ENCODE results near the gene TMEM184A. TPM values are rescaled to one million over a fixed set of nuclear protein-coding genes. Genes with fewer than 3 reads are reported as not detected.

Gene TMEM184A
- total RNA-seq, 1 donor from 2014 or later, result 0.23 TPM

DNA sequence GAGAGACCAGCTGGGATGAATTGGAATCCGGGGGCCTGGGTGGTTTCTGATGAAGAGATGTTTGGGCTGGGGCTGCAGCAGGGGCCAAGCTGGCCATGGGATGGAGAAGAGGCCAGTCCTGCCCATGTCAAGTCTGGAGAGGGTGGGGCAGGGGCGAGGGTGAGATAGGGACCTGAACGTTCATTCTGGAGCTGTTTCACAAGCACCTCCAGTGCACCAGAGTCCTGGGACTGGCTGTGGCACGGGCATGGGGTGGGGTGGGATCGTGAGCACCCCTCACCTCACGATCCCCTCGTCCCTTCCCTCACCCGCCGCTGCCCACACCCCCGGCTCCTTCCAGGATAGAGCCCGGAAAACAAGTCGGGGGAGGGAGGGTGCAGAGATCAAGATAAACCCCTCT is 39.6 kb upstream of the TMEM184A start:
- Mint-ChIP-seq H3K4me1 (ENCODE audit: low read depth) (peaks cover 8% of the 10 kb centered on the region), H3K27me3 (ENCODE audit: low read depth) (peaks cover 24% of the 10 kb centered on the region), H3K27ac (no peak overlapping the region), H3K9me3 (no peaks in the 10 kb centered on the region), H3K36me3 (ENCODE audit: low read depth) (no peaks in the 10 kb centered on the region), H3K4me3 (ENCODE audit: low read depth) (no peak overlapping the region)
- no peak for DNase-seq (ENCODE audit: low spot score)
- intact Hi-C loops (cut with micrococcal nuclease), result no loop called here

DNA sequence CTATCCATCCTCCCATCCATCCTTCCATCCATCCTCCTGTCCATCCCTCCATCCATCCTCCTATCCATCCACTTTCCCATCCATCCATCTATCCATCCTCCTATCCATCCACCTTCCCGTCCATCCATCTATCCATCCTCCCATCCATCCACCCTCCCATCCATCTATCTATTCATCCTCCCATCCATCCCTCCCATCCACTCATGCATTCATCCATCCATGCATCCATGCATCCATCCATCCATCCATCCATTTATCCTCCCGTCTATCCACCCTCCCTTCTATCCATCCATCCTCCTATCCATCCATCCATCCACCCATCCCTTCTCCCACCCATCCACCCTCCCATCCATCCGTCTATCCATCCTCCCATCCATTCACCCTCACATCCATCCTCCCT is 39.0 kb upstream of the TMEM184A start:
- intact Hi-C loops (cut with micrococcal nuclease), result no loop called here
- no peak overlapping the region for H3K4me3 Mint-ChIP-seq (ENCODE audit: low read depth)
- no peak for DNase-seq (ENCODE audit: low spot score)
- H3K27me3 Mint-ChIP-seq (ENCODE audit: low read depth), result peaks cover 28% of the 10 kb centered on the region
- H3K27ac Mint-ChIP-seq, result no peak overlapping the region
- H3K36me3 Mint-ChIP-seq (ENCODE audit: low read depth), result no peaks in the 10 kb centered on the region
- peaks cover 8% of the 10 kb centered on the region for H3K4me1 Mint-ChIP-seq (ENCODE audit: low read depth)
- H3K9me3 Mint-ChIP-seq, result no peaks in the 10 kb centered on the region

DNA sequence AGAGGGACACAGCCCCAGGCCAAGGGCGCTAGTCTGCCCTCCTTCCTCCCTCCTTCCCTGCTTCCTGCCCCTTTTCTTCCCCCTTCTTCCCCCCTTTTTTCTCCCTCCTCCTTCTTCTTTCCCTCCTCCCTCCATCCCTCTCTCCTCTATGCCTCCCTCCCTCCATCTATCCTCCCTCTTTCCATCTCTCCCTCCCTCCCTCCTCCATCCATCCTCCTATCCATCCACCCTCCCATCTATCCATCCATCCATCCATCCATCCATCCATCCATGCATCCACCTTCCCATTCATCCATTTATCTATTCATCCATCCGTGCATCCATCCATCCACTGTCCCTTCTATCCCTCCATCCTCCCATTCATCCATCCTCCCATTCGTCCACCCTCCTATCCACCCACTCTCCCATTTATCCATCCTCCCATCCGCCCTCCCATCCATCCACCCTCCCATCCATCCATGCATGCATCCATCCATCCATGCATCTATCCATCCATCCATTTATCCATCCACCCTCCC is 38.0 kb upstream of the TMEM184A start:
- no peaks in the 10 kb centered on the region for H3K36me3 Mint-ChIP-seq (ENCODE audit: low read depth)
- intact Hi-C loops (cut with micrococcal nuclease), result no loop called here
- no peak overlapping the region for H3K4me3 Mint-ChIP-seq (ENCODE audit: low read depth)
- no peak overlapping the region for H3K27ac Mint-ChIP-seq
- DNase-seq (ENCODE audit: low spot score), result no peak
- H3K9me3 Mint-ChIP-seq, result peaks cover 4% of the 10 kb centered on the region
- peaks cover 8% of the 10 kb centered on the region for H3K4me1 Mint-ChIP-seq (ENCODE audit: low read depth)
- peaks cover 28% of the 10 kb centered on the region for H3K27me3 Mint-ChIP-seq (ENCODE audit: low read depth)

DNA sequence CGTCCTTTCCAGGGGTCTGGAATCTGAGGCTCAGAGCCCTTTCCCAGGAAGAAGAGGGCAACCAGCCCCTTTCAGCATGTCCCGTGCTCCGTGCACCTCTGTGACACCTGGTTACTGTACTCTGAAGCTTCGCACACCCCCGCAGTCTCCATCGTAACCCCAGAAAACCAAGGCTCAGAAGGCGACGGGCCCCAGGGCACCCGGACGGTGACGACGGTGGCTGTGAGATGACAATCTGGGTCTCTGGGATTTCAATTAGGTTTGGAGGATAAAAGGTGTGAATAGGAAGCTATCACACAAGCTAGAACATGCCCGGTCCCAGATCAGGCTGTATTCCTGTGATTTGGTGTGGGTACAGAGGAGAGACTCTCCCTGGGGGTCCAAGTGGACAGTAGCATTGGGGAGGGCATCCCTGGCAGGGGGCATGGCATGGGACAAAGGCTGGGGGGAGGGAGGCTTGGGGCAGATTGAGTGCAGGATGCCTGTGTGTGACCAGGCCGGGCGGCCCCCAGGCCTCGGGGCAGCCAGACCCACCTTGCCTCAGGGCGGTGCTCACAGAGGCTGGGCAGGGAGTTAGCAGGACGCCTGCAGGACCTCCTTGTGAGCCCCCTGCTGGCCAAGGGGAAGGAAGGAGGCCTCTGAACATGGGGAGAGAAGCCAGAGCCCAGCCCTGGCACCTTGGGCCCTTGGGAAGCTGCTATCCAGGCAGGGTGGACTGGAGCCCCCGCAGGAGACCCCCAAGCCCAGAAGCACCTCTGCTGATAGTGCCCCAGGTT is 37.3 kb upstream of the TMEM184A start:
- peaks cover 8% of the 10 kb centered on the region for H3K4me1 Mint-ChIP-seq (ENCODE audit: low read depth)
- intact Hi-C loops (cut with micrococcal nuclease), result no loop called here
- DNase-seq (ENCODE audit: low spot score), result no peak
- H3K4me3 Mint-ChIP-seq (ENCODE audit: low read depth), result no peak overlapping the region
- H3K36me3 Mint-ChIP-seq (ENCODE audit: low read depth), result no peaks in the 10 kb centered on the region
- H3K27ac Mint-ChIP-seq, result no peak overlapping the region
- peaks cover 28% of the 10 kb centered on the region for H3K27me3 Mint-ChIP-seq (ENCODE audit: low read depth)
- H3K9me3 Mint-ChIP-seq, result peaks cover 4% of the 10 kb centered on the region

DNA sequence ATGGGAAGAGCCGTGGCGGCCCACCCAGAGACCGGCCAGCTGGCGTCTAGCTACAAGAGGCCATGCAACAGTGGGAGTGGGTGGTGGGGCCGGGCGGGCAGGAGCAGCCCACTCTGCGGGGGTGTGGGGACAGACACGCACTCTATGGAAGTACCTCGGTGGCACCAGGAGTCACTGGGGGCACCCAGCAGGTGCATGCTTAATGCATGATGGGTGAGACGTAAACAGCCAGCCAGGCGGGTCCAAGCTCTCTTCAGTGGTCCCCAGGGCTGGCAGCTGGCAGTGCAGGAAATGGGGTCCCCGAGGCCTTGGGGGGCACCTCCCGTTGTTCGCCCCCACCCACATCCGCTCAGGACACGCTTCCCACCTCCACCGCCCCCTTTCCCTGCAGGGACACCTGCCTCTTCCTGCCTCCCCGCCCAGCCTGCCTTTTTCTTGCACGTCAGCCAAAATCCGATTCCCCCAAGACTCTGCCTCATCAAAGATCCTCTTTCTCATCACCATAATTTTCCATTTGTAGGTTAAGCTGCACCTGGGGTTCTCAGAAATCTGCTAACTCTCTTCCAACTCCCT is 36.4 kb upstream of the TMEM184A start:
- H3K9me3 Mint-ChIP-seq, result peaks cover 4% of the 10 kb centered on the region
- H3K27me3 Mint-ChIP-seq (ENCODE audit: low read depth), result peaks cover 28% of the 10 kb centered on the region
- peaks cover 8% of the 10 kb centered on the region for H3K4me1 Mint-ChIP-seq (ENCODE audit: low read depth)
- H3K27ac Mint-ChIP-seq, result no peak overlapping the region
- H3K36me3 Mint-ChIP-seq (ENCODE audit: low read depth), result no peaks in the 10 kb centered on the region
- no peak overlapping the region for H3K4me3 Mint-ChIP-seq (ENCODE audit: low read depth)
- intact Hi-C loops (cut with micrococcal nuclease), result no loop called here
- no peak for DNase-seq (ENCODE audit: low spot score)

DNA sequence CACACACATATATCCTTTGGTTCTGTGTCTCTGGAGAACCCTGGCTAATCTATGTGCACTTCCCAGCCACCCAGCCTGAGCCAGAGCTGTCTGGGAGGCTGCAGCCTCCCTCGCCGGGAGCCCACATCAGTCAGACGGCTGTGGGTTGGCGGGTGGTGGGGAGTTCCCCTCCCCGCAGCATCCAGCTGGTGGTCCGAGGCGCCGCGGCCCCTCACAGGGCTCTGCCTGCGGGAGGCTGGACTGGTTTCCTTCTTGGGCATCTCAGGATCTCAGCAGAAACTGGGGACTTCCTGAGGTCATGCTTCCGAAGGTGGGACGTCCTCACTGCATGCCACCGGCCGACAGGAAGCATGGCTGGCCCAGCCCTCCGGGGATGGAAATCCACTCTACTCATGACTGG is 35.9 kb upstream of the TMEM184A start:
- intact Hi-C loops (cut with micrococcal nuclease), result no loop called here
- Mint-ChIP-seq H3K9me3 (peaks cover 4% of the 10 kb centered on the region), H3K4me1 (ENCODE audit: low read depth) (peaks cover 8% of the 10 kb centered on the region), H3K4me3 (ENCODE audit: low read depth) (no peak overlapping the region), H3K27me3 (ENCODE audit: low read depth) (peaks cover 28% of the 10 kb centered on the region), H3K27ac (no peak overlapping the region), H3K36me3 (ENCODE audit: low read depth) (no peaks in the 10 kb centered on the region)
- DNase-seq (ENCODE audit: low spot score), result no peak

DNA sequence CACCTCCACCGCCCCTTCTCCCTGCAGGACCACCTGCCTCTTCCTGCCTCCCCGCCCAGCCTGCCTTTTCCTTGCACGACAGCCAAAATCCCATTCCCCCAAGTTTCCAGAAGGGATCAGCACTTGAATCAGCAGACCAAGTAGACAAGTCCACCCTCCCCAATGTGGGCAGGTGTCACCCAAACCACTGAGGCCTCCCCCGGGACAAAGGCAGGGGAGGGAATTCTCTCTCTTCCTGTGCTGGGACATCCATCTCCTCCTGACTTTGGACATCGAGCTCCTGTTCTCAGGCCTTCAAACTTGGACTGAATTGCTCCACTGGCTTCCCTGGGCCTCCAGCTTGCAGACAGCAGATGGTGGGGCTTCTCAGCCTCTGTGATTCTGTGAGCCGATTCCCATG is 35.4 kb upstream of the TMEM184A start:
- Mint-ChIP-seq H3K9me3 (peaks cover 4% of the 10 kb centered on the region), H3K27ac (no peak overlapping the region), H3K27me3 (ENCODE audit: low read depth) (peaks cover 28% of the 10 kb centered on the region), H3K4me3 (ENCODE audit: low read depth) (no peak overlapping the region), H3K36me3 (ENCODE audit: low read depth) (no peaks in the 10 kb centered on the region), H3K4me1 (ENCODE audit: low read depth) (peaks cover 8% of the 10 kb centered on the region)
- no peak for DNase-seq (ENCODE audit: low spot score)
- intact Hi-C loops (cut with micrococcal nuclease), result no loop called here

DNA sequence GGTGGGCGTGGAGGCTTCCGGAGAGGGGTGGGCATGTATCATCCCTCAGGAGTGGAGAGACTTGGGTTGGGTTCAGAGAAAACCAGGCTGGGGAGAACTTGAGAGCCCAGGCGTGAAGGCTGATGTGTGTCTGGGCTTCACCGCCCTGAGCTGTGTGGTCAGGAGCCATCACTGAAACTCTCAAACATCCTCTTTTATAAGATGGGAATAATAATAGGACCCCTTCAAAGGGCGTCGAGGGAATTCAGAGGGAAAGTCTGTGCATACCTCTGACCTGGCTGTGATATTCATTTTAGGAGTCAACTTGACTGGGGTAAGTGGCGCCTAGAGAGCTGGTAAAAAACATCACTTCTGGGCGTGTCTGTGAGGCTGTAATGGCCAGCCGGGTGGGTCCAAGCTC is 34.9 kb upstream of the TMEM184A start:
- intact Hi-C loops (cut with micrococcal nuclease), result no loop called here
- Mint-ChIP-seq H3K9me3 (peaks cover 4% of the 10 kb centered on the region), H3K36me3 (ENCODE audit: low read depth) (no peaks in the 10 kb centered on the region), H3K4me3 (ENCODE audit: low read depth) (no peak overlapping the region), H3K27me3 (ENCODE audit: low read depth) (peaks cover 28% of the 10 kb centered on the region), H3K4me1 (ENCODE audit: low read depth) (peaks cover 8% of the 10 kb centered on the region), H3K27ac (no peak overlapping the region)
- DNase-seq (ENCODE audit: low spot score), result no peak

DNA sequence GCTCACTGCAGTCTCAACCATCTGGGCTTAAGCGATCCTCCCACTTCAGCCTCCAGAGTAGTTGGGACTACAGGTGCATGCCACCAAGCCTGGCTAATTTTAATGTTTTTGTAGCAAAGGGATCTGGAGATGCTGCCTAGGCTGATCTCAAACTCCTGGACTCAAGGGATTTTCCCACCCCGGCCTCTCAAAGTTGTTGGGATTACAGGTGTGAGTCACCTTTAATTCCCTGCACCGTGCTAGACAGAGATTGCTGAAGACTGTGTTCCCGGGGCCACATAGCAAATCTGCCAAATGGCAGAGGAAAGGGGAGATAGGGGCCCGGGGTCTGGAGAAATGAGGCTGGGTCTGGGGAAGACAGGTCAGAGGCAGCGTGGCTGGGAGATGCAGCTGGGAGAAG is 34.5 kb upstream of the TMEM184A start:
- Mint-ChIP-seq H3K9me3 (peaks cover 4% of the 10 kb centered on the region), H3K27ac (no peak overlapping the region), H3K36me3 (ENCODE audit: low read depth) (no peaks in the 10 kb centered on the region), H3K27me3 (ENCODE audit: low read depth) (peaks cover 28% of the 10 kb centered on the region), H3K4me3 (ENCODE audit: low read depth) (no peak overlapping the region), H3K4me1 (ENCODE audit: low read depth) (peaks cover 8% of the 10 kb centered on the region)
- no peak for DNase-seq (ENCODE audit: low spot score)
- intact Hi-C loops (cut with micrococcal nuclease), result no loop called here

DNA sequence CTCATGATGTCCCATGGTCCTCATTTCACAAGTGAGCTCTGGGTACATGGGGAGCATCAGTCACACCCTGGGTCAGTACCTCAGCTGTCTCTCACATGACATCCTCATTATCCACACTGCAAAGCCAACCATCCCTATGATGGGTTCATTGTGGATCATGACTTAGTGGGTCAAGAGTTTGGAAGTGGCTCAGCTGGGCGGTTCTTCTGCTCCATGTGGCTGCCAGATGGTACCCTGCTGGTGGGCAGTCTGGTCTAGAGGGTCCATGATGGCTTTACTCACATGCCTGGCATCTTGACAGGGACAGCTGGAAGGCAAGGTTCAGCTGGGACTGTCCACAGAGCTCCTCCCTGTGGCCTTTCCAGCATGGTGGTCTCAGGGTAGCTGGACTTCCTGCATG is 33.0 kb upstream of the TMEM184A start:
- H3K4me3 Mint-ChIP-seq (ENCODE audit: low read depth), result no peak overlapping the region
- DNase-seq (ENCODE audit: low spot score), result no peak
- no peaks in the 10 kb centered on the region for H3K36me3 Mint-ChIP-seq (ENCODE audit: low read depth)
- peaks cover 8% of the 10 kb centered on the region for H3K4me1 Mint-ChIP-seq (ENCODE audit: low read depth)
- H3K9me3 Mint-ChIP-seq, result peaks cover 4% of the 10 kb centered on the region
- intact Hi-C loops (cut with micrococcal nuclease), result no loop called here
- no peak overlapping the region for H3K27ac Mint-ChIP-seq
- peaks cover 25% of the 10 kb centered on the region for H3K27me3 Mint-ChIP-seq (ENCODE audit: low read depth)

DNA sequence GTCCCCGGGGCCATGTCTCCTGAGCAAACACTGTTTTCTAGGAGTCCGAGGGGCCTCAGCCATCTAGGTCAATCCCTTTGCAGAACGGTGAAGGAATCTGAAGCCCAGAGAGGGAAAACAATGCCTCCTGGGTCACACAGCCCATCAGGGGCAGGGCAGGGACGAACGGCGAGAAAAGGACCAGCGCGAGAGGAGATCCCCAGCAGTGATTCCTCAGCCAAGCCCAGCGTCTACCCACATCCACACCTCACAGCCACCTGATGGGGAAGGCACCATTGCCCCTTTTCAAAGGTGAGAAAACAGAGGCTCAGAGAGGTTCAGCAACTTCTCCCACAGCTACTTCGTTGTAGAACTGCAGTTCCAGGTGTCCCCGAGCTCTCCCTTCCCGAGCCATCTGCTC is 31.7 kb upstream of the TMEM184A start:
- Mint-ChIP-seq H3K4me3 (ENCODE audit: low read depth) (no peak overlapping the region), H3K4me1 (ENCODE audit: low read depth) (peaks cover 6% of the 10 kb centered on the region), H3K27me3 (ENCODE audit: low read depth) (peaks cover 22% of the 10 kb centered on the region), H3K9me3 (peaks cover 4% of the 10 kb centered on the region), H3K36me3 (ENCODE audit: low read depth) (no peaks in the 10 kb centered on the region), H3K27ac (no peak overlapping the region)
- intact Hi-C loops (cut with micrococcal nuclease), result no loop called here
- DNase-seq (ENCODE audit: low spot score), result no peak

DNA sequence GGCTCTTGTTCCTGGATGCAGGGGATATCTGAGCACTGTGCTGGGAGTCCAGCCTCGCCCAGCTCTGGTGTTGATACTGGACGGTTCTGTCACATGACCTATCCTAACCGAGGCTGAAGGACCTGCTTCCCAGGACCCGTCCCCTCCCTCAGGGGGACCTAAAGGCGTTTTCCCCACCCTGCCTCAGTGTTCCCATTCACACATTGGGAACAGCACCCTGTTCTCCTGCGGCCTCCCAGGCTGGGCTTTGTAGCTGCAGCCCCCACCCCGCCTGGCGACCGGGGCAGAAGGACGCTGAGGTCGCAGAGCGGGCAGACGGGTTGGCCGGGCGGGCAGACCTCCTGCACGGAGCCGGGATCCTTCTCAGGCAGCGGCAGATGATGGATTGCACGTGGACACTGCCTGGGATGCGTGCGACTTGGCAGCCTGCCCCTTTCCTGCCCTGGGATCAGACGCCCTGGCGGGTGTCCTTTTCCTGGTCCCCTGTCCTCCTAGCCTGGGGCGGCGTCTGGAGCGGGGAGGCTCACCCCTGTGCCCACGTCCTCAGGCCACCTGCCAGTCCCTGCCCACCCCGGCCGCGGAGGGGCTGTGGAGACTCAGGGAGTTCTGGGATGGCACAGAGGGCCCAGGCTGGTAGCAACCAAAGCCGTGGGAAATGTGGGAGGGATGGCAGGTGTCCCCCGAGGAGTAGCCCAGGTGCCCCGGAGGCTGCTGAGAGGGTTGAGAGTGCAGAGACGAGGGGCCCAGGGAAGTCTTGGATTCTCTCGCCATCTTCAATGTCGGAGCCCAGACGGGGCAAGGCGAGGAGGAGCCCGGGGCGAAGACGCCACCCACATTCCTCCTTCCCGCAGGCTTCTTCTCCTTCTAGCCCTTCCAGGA is 31.1 kb upstream of the TMEM184A start:
- H3K36me3 Mint-ChIP-seq (ENCODE audit: low read depth), result no peaks in the 10 kb centered on the region
- H3K27ac Mint-ChIP-seq, result no peak overlapping the region
- peaks cover 4% of the 10 kb centered on the region for H3K4me1 Mint-ChIP-seq (ENCODE audit: low read depth)
- H3K27me3 Mint-ChIP-seq (ENCODE audit: low read depth), result peaks cover 16% of the 10 kb centered on the region
- intact Hi-C loops (cut with micrococcal nuclease), result no loop called here
- no peak overlapping the region for H3K4me3 Mint-ChIP-seq (ENCODE audit: low read depth)
- no peak for DNase-seq (ENCODE audit: low spot score)
- peaks cover 4% of the 10 kb centered on the region for H3K9me3 Mint-ChIP-seq
